Fibroblast of lung (primary cell): ENCODE measurements around the gene TAS2R9.

Source experiments
- CTCF ChIP-seq, 2 donors: IDR thresholded peaks in 1 of 2; conservative IDR thresholded peaks in 1 of 2; 1 replicate in 1 of 2; 2 replicates in 1 of 2; pipeline ENCODE4 v1.5.1; 2011 to 2012; ENCODE audit warnings: low read length in 2 of 2, control low read depth in 1 of 2, inconsistent platforms in 1 of 2, low read depth in 1 of 2, mild to moderate bottlenecking in 1 of 2
- EZH2 ChIP-seq: IDR thresholded peaks from 2 replicates; pipeline ENCODE4 v1.5.1; 2012; ENCODE audit warnings: low read length, control low read depth, mild to moderate bottlenecking; ENCODE audit errors: missing control alignments

GRCh38 chr12:10802587-10802986 lies 7.4 kb downstream of the TAS2R9 start, which contains the start of gene TAS2R7:
- no peak for TF ChIP-seq CTCF (conservative IDR thresholded peaks at IDR 0.05 in 1 of 2, IDR thresholded peaks at IDR 0.05 in 1 of 2; ENCODE audit: low read depth in 1 of 2, low read length in 2 of 2)
- TF ChIP-seq EZH2, result no peak
